Mammary epithelial cell (primary cell): Measurements from ENCODE around the gene TENM4.

Experiments used
- EZH2 ChIP-seq: IDR thresholded peaks from 2 replicates; pipeline ENCODE4 v1.6.1; 2012; ENCODE audit warnings: low read length, inconsistent platforms, borderline replicate concordance
- TF ChIP-seq, protein P1 (sequence below), 2 donors: IDR thresholded peaks in 1 of 2; conservative IDR thresholded peaks in 1 of 2; 2 replicates each; pipeline ENCODE4 v1.5.1; 2011 to 2012; ENCODE audit warnings: inconsistent platforms in 2 of 2, low read length in 2 of 2, mild to moderate bottlenecking in 2 of 2, control low read depth in 1 of 2, low read depth in 1 of 2; ENCODE audit not compliant: insufficient read depth in 1 of 2; ENCODE audit errors: extremely low read depth in 1 of 2

DNA sequence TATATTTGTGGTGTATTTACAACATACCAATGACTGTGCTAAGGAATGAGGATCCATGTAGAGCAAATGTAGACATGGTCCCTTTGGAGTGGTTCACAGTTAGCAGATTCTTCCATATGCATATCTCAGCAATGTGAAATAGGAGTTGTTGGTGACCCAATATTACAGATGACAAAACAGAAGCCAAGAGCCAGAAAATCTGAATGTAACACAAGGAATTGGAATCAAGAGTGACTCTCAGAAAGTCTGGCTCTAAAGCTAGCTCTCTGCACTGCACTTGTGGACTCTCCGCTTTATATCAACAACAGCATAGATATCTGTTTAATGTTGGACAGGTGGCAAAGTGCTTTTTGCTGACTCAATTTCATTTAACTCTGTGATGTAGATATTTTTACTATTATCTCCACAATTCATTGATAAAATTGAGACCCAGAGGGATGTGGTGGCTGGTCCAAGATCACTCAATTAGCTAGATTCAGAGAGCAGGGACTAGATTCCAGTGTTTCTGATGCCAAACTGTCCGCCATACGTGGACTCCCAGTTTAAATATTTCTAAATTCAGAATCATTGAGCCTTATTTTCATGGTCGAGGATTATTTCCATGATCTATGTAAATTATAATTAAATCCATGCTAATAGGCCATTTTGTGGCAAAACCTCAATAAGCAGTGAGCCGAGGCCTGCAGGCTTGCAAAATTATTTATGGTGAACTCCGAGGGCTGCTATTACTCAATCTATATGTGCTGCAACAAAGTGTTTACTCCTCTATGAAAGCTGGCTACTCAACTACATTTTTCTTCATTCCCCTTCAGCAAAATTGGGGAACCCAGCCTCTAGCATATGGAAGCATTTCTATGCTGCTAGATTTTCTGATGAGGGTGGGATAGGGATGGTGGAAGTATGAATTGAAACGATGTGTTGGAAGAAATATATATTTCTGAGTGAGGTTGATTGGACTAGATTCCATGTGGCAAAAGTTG lies 21.1 kb upstream of the TENM4 start:
- no peak for TF ChIP-seq EZH2
- TF ChIP-seq, protein P1, sequence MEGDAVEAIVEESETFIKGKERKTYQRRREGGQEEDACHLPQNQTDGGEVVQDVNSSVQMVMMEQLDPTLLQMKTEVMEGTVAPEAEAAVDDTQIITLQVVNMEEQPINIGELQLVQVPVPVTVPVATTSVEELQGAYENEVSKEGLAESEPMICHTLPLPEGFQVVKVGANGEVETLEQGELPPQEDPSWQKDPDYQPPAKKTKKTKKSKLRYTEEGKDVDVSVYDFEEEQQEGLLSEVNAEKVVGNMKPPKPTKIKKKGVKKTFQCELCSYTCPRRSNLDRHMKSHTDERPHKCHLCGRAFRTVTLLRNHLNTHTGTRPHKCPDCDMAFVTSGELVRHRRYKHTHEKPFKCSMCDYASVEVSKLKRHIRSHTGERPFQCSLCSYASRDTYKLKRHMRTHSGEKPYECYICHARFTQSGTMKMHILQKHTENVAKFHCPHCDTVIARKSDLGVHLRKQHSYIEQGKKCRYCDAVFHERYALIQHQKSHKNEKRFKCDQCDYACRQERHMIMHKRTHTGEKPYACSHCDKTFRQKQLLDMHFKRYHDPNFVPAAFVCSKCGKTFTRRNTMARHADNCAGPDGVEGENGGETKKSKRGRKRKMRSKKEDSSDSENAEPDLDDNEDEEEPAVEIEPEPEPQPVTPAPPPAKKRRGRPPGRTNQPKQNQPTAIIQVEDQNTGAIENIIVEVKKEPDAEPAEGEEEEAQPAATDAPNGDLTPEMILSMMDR (conservative IDR thresholded peaks at IDR 0.05 in 1 of 2, IDR thresholded peaks at IDR 0.05 in 1 of 2; ENCODE audit: extremely low read depth in 1 of 2, insufficient read depth in 1 of 2, low read depth in 1 of 2, low read length in 2 of 2) = no peak
